ENCODE data around the gene SPCS3.

SPCS3 gene

GRCh38 chr4:176319704-176320339, at the start of gene SPCS3:
Gene SPCS3 (plus strand): TSS chr4:176319966. CDS start chr4:176320077, 111 bp downstream.
- no peak for TF ChIP-seq CTCF (IDR thresholded peaks at IDR 0.05)

GRCh38 chr4:176270669-176271068, 49.1 kb upstream of the SPCS3 start:
- TF ChIP-seq CTCF (IDR thresholded peaks at IDR 0.05): no peak

GRCh38 chr4:176271749-176272148, 48.0 kb upstream of the SPCS3 start:
- no peak for TF ChIP-seq CTCF (IDR thresholded peaks at IDR 0.05)

GRCh38 chr4:176272799-176273198, 47.0 kb upstream of the SPCS3 start:
- TF ChIP-seq CTCF (IDR thresholded peaks at IDR 0.05): no peak

- no peak for TF ChIP-seq CTCF (IDR thresholded peaks at IDR 0.05)
Observed at GRCh38 chr4:176273736-176274135, 46.0 kb upstream of the SPCS3 start.

- no peak for TF ChIP-seq CTCF (IDR thresholded peaks at IDR 0.05)
Observed at GRCh38 chr4:176274441-176274840, 45.3 kb upstream of the SPCS3 start.

- TF ChIP-seq CTCF (IDR thresholded peaks at IDR 0.05): no peak
Observed at GRCh38 chr4:176276710-176277109, 43.1 kb upstream of the SPCS3 start.

Measured in LNCAP (cell line).